HL-60/S4 treated with phorbol 12-myristate 13-acetate at 8.2 ng/mL for 4 days and 3 days (cell line): ENCODE results near the gene SHISA7.

Source experiments
- in situ Hi-C: fragments of 300-500 bp; cut with MboI; formaldehyde crosslinking; loops from 2 replicates; pipeline ENCODE4 v1.15.0; 2022; ENCODE audit warnings: low sequenced_read_pairs

Gene SHISA7

DNA sequence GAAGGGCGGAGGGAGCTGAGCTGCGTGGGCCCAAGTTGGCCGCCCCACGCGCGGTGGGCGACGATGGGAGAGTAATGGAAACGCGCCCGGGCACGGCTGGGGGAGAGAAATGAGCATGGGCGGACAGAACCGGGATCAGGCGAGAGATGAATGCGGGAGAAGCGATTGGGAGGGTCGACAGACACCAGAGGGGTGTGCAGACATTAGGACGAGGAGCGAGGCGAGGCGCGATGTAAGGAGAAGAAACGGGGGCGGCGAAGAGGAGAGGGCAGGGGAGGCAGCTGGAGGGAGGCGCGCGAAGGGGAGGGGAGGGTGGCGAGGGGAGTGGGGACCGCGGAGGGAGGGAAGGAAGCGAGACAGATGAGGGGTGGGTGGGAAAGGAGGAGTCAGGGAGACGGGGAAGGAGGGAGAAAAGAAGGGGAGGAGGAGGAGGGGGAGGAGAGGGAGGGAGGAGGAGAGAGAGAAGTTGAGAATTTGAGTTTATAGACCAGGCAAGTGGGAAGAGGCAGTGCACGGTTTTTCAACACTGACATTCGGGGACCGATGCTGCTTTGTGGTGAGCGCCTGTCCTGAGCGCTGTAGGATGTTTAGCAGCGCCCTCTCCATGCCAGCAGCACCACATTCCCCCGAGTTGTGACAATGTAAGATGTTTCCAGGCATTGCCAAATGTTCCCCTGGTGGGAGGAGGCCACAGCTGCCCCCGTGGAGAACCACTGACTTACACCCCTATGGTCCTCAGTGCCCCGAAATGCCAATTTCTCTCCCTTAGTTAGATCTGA, at the start of gene SHISA7:
TSS of gene SHISA7 (minus strand) at position 256 of the 779 bp plus-strand sequence. CDS start 437 bp downstream, outside the sequence.
- in situ Hi-C loops: no loop called here

DNA sequence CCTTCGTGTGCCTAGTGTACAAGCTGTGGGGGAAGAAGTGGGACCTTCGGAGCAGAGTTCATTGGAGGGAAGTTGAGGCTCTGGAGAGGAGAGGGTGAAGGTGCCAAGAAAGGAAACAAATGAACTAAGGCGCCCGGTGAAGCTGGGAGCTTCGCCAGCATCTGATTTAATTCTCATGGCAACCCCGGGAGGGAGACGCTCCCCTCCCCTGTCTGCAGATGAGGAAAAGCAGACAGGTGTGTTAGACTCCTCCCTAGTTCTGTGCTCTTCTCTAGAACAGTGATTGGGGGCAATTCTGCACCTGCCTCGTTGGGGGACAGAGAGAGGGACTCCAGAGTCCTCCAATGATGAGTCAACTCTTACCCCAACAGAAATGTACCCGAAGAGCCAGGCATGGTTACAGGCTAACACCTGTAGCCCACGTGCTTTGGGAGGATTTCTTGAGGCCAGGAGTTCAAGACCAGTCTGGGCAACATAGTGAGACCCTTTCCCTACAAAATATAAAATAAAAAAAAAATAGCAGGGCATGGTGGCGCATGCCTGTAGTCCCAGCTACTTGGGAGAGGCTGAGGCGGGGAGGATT, 49.4 kb upstream of the SHISA7 start:
- in situ Hi-C loops: no loop called here

DNA sequence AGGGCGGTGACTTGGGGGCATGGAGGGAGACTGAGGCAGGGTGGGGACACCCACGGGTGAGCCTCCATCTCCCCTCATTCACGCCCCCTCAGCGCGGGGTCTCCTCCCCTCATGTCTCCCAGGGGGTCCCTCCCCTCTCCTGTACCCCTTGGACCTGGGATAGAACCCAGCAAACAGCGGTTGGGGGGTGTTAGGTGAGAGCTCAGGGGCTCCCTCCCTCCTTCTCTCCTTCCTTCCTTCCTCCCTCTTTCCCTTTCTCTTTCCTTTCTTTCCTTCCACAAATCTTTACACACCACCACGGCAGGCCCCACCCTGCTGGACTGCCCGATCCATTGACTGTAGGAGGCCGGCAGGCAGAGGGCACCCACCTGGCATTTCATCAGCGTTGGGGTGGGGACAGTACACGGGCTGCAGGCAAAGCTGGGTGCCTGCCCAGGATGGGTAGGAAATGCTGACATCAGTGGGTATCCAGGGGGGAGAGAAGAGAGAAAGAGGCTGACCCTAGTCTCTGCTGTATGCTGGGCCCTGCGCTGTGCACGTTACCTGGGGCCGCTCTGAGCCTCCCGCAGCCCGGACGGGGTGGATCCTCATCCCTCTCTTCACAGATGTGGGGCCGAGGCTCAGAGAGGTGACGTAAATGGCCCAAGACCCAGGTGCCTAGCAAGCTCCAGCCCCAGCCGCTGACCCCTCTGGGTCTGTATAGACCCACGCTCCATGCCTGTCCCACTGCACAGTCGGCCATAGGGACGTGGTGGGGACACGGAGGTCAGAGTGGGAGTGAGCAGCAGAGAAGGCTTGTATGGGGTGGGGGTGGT, 48.7 kb upstream of the SHISA7 start:
- in situ Hi-C loops: no loop called here

DNA sequence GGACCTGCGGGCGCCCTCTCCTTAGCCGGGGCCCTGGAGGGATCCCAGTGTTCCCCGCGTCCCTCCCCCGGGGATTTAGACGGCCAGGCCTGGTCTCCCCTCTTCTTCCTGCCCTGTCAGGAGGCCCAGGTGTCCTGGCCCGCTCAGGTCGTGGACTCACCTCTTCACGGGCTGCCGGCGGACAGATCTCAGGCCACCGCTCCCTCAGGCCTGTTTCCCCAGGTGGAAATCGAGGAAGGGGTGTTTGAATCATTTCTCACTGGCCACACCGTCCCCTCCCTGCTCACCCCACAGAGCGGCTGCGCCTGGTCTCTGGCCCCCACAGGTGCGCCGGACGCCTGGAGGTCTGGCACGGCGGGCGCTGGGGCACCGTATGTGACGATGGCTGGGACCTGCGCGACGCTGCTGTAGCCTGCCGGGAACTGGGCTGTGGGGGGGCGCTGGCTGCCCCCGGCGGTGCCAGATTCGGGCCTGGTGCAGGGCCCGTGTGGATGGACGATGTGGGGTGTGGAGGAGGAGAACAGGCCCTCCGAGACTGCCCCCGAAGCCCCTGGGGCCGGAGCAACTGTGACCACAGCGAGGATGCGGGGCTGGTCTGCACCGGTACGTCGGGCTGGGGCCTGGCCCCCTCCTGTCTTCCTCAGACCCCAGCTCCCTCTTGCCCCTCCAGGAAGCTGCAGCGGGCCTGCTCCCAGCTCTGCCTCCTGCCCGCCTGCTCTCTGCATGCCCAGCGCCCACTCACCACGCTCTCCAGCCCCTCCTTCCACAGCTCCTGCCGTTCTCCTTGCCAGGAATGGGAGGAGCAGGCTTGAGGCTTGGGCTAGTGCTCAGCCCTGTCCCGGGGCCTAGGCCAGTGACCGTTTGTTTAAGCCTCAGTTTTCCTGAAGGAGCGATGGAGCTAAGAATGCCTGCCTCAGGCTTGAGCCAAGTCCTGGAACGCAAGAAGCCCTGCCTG, 47.7 kb upstream of the SHISA7 start:
- in situ Hi-C loops: no loop called here

DNA sequence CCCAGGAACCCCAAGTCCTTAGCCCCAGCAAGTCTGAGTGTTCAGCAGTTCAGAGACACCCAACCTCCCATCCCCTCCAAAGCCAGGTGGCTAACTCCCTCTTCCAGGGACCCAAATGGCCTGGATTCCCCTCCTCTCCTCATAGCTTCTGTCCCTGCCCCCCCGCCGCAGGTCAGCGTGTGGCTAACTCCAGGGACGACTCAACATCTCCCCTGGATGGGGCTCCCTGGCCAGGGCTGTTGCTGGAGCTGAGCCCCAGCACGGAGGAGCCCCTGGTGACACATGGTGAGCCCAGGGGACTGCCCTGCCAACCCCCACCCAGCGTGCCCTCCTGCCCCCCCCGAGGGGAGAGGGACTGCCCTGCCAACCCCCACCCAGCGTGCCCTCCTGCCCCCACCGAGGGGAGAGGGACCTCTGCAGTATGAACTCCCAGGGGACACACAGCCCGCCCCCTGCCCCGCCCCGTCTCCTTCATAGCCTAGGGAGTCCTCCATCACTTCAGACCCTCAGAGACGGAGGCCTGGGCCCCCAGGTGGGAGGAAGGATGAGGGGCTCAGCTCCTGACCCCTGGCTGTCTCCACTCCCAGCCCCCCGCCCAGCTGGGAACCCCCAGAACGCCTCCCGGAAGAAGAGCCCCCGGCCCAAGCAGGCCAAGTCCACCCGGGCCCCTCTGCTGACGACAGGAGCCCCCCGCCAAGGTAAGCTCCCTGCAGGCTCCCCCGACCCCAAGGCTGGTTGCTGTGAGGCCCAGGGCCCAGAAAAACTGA, 46.8 kb upstream of the SHISA7 start:
- in situ Hi-C loops: no loop called here

DNA sequence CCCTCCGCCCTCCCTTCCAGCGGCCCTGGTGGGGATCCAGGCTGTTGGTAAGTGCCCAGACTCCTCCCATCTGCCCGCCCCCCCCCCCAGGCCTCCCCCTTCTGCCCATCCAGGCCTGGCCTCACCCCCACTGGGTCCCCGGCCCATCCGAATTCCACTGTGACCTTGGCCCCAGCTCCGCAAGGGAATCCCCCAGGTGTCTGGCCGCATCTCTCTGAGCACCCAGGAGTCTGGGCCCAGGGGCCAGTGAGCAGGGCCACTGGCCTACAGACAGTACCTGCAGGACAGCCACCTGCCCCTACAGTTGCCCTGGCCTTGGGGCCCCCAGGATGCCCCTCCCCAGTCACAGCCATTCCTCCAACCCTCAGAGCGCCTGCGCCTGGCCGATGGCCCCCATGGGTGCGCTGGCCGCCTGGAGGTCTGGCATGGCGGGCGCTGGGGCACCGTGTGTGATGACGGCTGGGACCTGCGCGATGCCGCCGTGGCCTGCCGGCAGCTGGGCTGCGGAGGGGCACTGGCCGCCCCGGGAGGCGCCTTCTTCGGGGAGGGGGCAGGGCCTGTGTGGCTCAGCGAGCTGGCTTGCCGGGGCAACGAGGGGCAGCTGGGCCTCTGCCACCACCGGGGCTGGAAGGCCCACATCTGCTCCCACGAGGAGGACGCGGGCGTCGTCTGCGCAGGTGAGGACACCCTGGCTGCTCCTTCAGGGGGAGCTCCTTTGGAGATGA, 46.0 kb upstream of the SHISA7 start:
- in situ Hi-C loops: no loop called here

DNA sequence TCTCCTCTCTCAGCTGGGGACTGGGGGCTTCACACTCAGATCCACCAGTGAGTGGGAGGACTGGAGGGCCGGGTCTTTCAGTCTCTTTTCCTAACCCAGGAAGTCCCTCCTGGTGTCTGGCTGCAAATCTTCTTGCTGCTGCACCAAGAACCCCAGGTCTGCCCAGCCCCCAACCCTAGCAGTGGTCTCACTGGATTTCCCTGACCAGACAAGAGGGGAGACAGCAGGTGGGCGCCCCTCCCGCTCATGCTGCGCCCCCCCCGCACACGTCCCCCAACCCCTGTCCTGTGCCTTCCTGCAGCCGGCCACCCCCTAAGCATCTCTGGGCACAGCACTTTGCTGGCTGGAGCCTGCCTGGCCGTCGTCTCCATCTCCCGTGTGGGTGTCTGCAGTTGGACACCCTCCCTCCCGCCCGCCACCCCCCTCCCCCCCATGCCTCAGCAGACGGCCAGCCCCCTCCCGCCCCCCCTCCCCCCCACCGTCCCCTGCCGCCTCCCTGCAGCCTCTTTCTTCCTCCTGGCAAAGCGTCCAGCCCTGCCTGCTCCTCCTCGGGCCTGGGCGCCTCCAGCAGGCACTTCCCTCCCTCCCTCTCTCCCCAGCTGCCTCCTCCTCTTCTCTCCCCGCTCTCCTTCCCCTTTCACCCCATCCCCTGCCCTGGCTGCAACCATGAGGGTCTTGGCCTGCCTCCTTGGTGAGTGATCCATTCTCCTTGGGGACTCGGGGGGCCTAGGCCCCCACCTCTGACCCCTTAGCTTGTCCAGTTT, 45.0 kb upstream of the SHISA7 start, which contains the start of gene SSC5D:
TSS of gene SSC5D (plus strand) at position 513 of the 764 bp plus-strand sequence. CDS start at position 667, 154 bp downstream.
- in situ Hi-C loops: no loop called here

DNA sequence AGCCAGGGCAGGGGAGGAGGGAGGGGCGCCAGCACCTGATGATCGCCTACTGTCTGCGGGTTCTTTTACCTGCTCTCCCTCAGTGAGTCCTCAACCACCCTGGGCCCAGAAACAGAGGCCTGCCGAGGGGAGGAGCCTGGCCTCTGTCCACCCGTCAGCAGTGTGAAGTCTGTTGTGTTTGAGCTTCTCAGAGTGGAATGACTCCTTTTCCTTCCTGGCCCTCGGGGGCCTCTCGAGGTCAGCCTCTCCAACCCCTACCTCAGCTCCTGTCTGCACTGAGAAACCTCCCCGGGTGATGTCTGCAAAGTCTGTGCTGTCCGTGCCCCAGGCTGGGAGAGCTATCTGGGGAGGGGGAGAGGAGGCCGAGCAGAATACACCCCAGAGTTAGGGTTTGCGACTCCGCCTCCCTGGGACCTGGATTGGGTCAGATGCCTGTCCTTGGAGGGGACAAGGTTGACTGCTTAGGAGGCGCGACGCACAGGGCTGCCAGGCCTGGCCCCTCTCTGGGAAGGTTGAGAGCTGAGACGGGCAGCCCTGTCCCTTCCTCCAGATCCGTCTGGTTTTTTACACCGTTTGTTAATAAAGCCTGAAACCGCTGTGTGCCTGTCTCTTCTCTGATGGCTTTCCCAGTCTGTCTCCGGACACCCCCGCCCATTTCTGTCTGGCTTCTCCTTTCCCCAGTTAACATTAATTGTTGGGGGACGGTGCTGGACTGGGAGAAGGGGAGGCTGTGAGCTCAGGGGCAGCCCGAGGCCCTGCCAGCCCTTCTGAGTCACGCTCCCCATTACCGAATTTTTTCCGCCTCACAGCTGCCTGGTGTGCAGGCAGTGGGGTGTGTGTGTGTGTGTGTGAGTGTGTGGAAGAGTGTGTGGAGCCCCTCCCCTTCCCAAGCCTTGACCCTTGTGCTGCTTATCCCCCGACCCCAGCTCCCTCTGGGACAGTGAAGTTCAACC, 44.1 kb upstream of the SHISA7 start:
- in situ Hi-C loops: no loop called here

DNA sequence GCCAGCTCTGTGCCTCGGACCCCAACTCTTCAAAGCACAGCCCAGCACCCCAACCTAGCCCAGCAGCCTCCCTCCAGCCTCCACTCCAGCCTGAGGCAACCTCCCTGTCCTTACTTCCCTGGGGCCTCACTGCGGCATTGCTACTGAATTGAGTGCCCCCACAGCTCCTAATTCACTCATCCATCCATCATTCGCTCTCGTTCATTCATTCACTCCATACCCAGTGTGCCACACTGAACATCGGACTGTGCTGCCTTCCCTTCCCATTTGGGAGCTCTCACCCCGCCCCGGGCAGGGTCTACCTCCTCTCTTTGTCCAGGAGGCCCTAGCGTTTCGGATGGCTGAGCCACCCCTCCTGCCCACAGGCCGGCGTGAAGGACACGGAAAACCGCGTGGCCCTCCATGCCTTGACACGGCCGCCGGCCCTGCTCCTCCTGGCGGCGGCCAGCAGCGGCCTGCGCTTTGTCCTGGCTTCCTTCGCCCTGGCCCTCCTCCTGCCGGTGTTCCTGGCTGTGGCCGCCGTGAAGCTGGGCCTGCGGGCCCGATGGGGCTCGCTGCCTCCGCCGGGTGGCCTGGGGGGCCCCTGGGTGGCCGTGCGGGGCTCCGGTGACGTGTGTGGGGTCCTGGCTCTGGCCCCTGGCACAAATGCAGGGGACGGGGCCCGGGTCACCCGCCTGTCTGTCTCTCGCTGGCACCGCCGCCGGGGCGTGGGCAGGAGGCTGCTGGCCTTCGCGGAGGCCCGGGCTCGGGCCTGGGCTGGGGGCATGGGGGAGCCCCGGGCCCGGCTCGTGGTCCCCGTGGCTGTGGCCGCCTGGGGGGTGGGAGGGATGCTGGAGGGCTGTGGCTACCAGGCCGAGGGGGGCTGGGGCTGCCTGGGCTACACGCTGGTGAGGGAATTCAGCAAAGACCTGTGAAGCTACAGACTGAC, 43.2 kb upstream of the SHISA7 start:
- in situ Hi-C loops: no loop called here

DNA sequence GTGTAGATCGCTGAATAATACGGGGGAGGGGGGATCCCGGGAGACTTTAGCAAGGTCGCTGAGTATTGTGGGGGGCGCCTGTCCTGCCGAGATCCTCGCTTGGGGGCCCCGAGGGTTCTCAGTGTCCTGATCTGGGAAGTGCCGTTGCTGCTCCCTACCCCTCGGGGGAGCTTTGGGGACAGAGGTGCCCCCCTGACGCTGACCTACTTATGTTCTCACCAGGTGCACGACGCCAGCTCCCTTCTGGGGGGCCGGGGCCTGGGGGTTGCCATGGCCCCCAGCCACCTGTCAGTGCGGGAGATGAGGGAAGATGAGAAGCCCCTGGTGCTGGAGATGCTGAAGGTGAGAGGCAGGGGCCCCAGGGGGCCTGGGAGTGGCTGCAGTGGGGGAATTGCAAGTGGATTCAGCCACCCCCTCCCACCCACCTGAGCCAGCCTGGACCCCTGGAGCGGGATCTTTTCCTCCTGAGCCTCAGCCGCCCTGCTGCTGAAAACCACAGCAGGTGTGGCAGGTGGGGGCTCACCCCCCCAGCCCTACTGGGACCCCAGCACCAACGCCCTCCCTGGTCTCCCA, 42.4 kb upstream of the SHISA7 start:
- in situ Hi-C loops: no loop called here

DNA sequence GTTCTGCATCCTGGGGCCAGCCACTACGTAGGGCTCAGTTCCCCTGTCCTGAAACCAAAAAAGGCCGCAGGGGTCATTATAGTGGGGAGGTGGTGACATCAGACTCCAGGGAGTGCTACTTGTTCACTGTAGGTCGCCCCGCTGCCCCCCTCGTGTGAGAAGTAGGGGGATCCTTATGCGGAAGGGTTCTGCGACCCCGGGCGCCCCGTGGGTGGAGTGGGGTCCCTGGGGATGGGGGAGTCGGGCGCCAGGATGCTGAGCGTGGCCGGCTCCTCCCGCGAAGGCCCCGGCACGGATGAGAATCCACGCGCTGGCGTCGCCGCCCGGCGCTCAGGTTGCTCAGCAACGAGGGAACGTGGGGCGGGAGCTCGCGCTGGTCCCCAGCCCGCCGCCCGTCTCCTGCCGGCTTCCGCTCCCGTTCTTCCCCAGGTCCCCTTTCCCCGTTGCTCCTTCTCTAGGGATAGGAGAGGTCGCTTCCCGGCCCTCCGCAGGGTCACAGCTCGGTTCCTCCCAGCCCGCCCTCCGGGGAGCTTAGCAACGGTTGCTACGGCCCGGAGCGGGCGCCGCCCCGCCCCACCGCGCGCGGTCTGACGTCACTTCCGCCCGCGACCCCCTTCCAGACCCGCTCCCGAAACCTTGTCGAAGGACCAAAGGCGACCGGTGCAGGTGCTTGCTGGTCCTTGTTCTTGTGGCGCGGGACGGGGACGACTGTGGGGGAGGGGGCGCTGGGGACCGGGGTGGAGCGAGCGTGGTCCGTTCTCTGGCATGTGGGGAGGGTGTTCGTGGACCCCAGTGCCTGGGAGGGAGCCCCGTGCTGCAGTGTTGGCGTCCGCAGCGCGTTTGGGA, 41.7 kb upstream of the SHISA7 start, which contains the start of gene NAT14:
TSS of gene NAT14 (plus strand) at position 596 of the 846 bp plus-strand sequence. CDS start 521 bp downstream, outside the sequence.
- in situ Hi-C loops: no loop called here

DNA sequence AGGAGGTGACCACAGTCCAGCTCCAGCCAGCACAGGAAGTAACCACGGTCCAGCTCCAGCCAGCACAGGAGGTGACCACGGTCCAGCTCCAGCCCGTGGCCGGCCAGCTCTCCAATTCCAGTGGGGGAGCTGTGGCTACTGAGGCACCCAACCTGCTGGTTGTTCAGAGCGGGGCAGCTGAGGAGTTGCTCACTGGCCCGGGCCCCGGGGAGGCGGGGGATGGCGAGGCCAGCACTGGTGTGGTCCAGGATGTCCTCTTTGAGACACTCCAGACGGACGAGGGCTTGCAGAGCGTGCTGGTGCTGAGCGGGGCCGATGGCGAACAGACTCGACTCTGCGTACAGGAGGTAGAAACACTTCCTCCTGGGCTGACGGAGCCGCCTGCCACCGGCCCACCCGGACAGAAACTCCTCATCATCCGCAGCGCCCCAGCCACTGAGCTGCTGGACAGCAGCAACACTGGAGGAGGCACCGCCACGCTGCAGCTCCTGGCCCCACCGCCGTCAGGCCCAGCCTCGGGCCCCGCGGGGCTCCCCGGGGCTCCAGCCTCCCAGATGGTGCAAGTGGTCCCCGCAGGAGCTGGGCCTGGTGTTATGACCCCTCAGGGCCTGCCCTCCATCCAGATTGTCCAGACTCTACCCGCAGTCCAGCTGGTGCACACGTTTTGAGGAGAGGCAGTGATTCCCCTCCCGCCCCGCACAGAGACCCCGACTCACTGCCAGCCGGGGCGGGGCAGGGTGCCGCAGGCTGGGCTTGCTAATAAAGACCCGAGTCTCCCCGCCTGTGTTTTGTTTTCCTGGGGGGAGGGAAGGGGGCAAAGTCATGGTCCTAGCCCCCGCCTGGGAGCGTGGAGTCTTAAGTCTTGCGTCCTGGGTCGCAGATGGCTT, 40.8 kb upstream of the SHISA7 start:
- in situ Hi-C loops: no loop called here

DNA sequence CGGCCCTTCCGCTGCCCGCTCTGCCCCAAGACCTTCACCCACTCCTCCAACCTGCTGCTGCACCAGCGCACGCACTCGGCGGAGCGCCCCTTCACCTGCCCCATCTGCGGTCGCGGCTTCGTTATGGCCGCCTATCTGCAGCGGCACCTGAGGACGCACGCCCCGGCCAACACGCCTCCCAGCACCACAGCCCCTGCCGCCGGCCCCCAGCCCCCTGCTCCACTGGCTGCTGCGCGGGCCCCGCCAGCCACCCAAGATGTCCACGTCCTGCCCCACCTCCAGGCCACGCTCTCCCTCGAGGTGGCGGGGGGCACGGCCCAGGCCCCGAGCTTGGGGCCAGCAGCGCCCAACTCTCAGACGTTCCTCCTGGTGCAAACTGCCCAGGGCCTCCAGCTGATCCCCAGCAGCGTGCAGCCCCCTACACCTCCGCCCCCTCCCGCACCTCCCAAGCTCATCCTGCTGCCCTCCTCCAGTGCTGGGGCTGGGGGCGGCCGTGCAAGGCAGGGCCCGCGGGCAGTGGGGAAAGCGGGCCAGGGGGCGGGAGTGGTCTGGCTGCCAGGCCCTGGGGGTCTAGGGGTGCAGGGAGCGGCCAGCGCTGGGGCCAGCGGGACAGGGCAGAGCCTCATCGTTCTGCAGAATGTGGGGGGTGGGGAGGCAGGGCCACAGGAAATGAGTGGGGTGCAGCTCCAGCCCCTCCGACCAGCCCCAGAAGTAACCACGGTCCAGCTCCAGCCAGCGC, 40.0 kb upstream of the SHISA7 start:
- in situ Hi-C loops: no loop called here
